NCI-H2107 treated with DMSO at 0.1 percent for 48 hours (cell line): ENCODE measurements around the gene RAI1.
A peak's percentile ranks its signal among the peaks of the same experiment; 100 is the strongest.
"Not testable (repeated sequence)": the region's sequence is repeated elsewhere in the genome, so short reads cannot be mapped to it uniquely, and the experiment has no call there.

Source experiments
- DNase-seq: peaks from one replicate; lab custom pipeline; 2025; ENCODE audit not compliant: unreplicated experiment; lab: John Stamatoyannopoulos, UW

Gene RAI1

GRCh38 chr17:17663160-17664063 is 17.8 kb upstream of the RAI1 start:
- DNase-seq: no peak

- DNase-seq: no peak
Observed at GRCh38 chr17:17664064-17664452, 17.2 kb upstream of the RAI1 start.

GRCh38 chr17:17665255-17665654 is 16.0 kb upstream of the RAI1 start:
- DNase-seq: no peak

GRCh38 chr17:17666111-17666714 is 15.0 kb upstream of the RAI1 start:
- no peak for DNase-seq

GRCh38 chr17:17667231-17667630 is 14.0 kb upstream of the RAI1 start:
- DNase-seq: no peak

- no peak for DNase-seq
Observed at GRCh38 chr17:17667947-17668346, 13.3 kb upstream of the RAI1 start.

- no peak for DNase-seq
Observed at GRCh38 chr17:17668358-17668757, 12.9 kb upstream of the RAI1 start.

- DNase-seq: no peak
Observed at GRCh38 chr17:17668775-17669579, 12.3 kb upstream of the RAI1 start.

GRCh38 chr17:17669580-17670235 is 11.6 kb upstream of the RAI1 start:
- no peak for DNase-seq

GRCh38 chr17:17670701-17671305 is 10.5 kb upstream of the RAI1 start:
- no peak for DNase-seq

GRCh38 chr17:17671369-17672129 is 9.7 kb upstream of the RAI1 start:
- DNase-seq: no peak

GRCh38 chr17:17672453-17673368 is 8.5 kb upstream of the RAI1 start:
- no peak for DNase-seq

GRCh38 chr17:17675416-17675815 is 5.8 kb upstream of the RAI1 start:
- no peak for DNase-seq

GRCh38 chr17:17675925-17676534 is 5.2 kb upstream of the RAI1 start:
- peak; percentile 51 for DNase-seq

GRCh38 chr17:17676752-17677151 is 4.5 kb upstream of the RAI1 start:
- DNase-seq: no peak

- DNase-seq: no peak
Observed at GRCh38 chr17:17677299-17678040, 3.8 kb upstream of the RAI1 start.

GRCh38 chr17:17678063-17678699 is 3.1 kb upstream of the RAI1 start:
- DNase-seq: not testable (repeated sequence)
